ENCODE data around the gene NOC2L. TPM values are rescaled to one million over a fixed set of nuclear protein-coding genes. Genes with fewer than 3 reads are reported as not detected.

The NOC2L gene
- total RNA-seq, 2 donors from 2014 or later = 83.5 to 97.3 TPM

DNA sequence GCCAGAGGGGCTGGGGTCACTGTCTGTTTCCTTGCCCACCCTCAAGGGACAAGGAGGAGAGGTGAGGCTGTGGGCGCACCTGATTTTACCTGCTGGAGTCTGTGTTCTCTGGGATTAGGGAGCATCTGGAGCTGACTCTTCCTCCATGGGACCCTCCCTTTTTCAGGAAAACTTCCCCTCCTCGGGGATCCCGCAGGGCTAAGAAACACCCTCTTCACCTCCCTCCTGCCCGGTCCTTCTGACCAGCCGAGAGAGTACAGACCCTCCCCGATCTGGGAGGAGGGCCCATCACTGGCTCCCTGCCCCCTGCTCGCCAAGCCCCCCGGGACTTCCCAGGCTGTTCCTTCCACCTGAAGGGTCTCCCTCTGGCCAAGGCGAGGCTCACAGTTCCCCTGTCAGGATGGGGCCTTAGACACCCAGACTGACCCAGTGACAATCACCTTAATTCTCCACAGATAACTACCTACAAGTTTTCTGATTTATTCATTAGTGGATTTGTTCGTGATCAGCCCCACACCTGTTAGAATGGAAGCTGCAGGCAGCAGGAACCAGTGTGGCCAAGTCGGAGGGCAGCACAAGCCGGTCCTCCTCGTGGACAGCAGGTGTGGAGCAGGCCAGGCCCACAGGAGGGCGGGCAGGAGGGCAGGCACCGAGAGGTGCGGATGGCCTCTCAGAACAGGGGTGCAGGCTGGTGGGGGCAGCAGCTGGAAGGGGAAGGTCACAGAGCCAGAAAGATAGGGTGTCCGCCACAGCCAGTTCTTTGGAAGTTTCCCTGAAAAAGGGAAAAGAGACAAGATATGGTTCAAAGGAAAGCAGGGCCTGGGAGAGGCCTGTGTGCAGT is 51.2 kb downstream of the NOC2L start:
- no peaks in the 10 kb centered on the region for H3K9me3 ChIP-seq (ENCODE audit: control insufficient read depth, low read length)
- H3K4me1 ChIP-seq (ENCODE audit: control insufficient read depth, insufficient read depth, low read length) = peaks cover 3% of the 10 kb centered on the region
- TF ChIP-seq, protein P1, sequence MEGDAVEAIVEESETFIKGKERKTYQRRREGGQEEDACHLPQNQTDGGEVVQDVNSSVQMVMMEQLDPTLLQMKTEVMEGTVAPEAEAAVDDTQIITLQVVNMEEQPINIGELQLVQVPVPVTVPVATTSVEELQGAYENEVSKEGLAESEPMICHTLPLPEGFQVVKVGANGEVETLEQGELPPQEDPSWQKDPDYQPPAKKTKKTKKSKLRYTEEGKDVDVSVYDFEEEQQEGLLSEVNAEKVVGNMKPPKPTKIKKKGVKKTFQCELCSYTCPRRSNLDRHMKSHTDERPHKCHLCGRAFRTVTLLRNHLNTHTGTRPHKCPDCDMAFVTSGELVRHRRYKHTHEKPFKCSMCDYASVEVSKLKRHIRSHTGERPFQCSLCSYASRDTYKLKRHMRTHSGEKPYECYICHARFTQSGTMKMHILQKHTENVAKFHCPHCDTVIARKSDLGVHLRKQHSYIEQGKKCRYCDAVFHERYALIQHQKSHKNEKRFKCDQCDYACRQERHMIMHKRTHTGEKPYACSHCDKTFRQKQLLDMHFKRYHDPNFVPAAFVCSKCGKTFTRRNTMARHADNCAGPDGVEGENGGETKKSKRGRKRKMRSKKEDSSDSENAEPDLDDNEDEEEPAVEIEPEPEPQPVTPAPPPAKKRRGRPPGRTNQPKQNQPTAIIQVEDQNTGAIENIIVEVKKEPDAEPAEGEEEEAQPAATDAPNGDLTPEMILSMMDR (conservative IDR thresholded peaks at IDR 0.05) = no peak
- peaks cover 60% of the 10 kb centered on the region for H3K27me3 Mint-ChIP-seq (ENCODE audit: insufficient read depth)
- WGBS, 2 experiments (ENCODE audit: insufficient coverage in 1 of 2, insufficient read length in 1 of 2) = 89 to 98% methylated on average over 8 to 17 of the region's 17 CpGs
- peaks cover 12% of the 10 kb centered on the region for H3K4me1 Mint-ChIP-seq
- no peak overlapping the region for H3K9ac ChIP-seq (ENCODE audit: extremely low read depth, low read length, poor library complexity, severe bottlenecking)
- H3K36me3 Mint-ChIP-seq (ENCODE audit: low read depth) = peaks cover 5% of the 10 kb centered on the region
- peaks cover 2% of the 10 kb centered on the region for H3K9me3 Mint-ChIP-seq
- H3K27ac Mint-ChIP-seq = no peak overlapping the region
- H3K27me3 ChIP-seq (ENCODE audit: control insufficient read depth, insufficient read depth, low read length, poor library complexity, severe bottlenecking) = peaks cover 26% of the 10 kb centered on the region
- no peaks in the 10 kb centered on the region for H3K36me3 ChIP-seq (ENCODE audit: control insufficient read depth, insufficient read depth, low read length)
- H3K4me3 Mint-ChIP-seq = no peak overlapping the region
- no peak overlapping the region for H3K27ac ChIP-seq (ENCODE audit: low read depth, low read length)
- H3K4me3 ChIP-seq (ENCODE audit: low read length) = no peak overlapping the region
- DNase-seq = peak; percentile 32

DNA sequence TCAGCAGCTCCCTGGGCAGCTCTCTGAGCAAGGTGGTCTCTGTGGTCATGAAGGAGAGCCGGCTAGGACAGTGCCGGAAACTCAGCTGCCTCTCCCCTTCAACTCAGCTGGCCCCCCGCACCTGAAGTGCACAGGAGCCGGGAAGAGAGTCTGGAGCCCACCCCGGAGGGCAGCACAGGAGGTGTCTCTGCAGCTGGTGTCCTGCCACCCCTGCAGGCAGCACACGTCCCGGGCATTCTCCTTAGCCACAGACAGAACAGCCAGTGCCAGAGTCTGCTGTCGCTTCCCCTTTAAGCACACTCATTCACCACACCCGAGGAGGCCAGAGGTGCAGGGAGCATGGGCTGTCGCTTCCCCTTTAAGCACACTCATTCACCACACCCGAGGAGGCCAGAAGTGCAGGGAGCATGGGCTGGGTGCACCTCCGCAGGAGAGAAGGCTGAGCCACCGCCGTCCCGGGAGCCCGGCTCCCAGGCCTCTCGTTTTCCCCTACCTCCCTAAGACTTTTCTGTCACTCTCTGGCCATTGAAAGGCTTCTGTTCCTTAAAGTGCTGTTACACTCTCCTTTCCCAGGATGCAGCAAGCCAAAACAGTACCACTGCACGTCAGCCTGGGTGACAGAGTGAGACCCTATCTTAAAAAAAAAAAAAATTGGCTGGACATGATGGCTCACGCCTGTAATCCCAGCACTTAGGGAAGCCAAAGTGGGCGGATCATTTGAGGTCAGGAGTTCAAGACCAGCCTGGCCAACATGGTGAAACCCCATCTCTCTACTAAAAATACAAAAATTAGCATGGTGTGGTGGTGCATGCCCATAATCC is 52.2 kb downstream of the NOC2L start:
- H3K27ac ChIP-seq (ENCODE audit: low read depth, low read length) = no peak overlapping the region
- H3K4me3 ChIP-seq (ENCODE audit: low read length) = no peak overlapping the region
- H3K27me3 ChIP-seq (ENCODE audit: control insufficient read depth, insufficient read depth, low read length, poor library complexity, severe bottlenecking) = peaks cover 26% of the 10 kb centered on the region
- peak; percentile 65 for DNase-seq
- 62 to 76% methylated on average over 17 to 20 of the region's 20 CpGs for WGBS, 2 experiments (ENCODE audit: insufficient coverage in 1 of 2, insufficient read length in 1 of 2)
- Mint-ChIP-seq H3K9me3 (peaks cover 2% of the 10 kb centered on the region), H3K4me3 (peak overlapping the region; percentile 70), H3K27ac (no peak overlapping the region), H3K27me3 (ENCODE audit: insufficient read depth) (peaks cover 54% of the 10 kb centered on the region), H3K4me1 (peaks cover 6% of the 10 kb centered on the region), H3K36me3 (ENCODE audit: low read depth) (peaks cover 5% of the 10 kb centered on the region)
- no peak overlapping the region for H3K9ac ChIP-seq (ENCODE audit: extremely low read depth, low read length, poor library complexity, severe bottlenecking)
- no peaks in the 10 kb centered on the region for H3K9me3 ChIP-seq (ENCODE audit: control insufficient read depth, low read length)
- TF ChIP-seq, protein P1 (conservative IDR thresholded peaks at IDR 0.05) = no peak
- H3K36me3 ChIP-seq (ENCODE audit: control insufficient read depth, insufficient read depth, low read length) = no peaks in the 10 kb centered on the region
- no peaks in the 10 kb centered on the region for H3K4me1 ChIP-seq (ENCODE audit: control insufficient read depth, insufficient read depth, low read length)

DNA sequence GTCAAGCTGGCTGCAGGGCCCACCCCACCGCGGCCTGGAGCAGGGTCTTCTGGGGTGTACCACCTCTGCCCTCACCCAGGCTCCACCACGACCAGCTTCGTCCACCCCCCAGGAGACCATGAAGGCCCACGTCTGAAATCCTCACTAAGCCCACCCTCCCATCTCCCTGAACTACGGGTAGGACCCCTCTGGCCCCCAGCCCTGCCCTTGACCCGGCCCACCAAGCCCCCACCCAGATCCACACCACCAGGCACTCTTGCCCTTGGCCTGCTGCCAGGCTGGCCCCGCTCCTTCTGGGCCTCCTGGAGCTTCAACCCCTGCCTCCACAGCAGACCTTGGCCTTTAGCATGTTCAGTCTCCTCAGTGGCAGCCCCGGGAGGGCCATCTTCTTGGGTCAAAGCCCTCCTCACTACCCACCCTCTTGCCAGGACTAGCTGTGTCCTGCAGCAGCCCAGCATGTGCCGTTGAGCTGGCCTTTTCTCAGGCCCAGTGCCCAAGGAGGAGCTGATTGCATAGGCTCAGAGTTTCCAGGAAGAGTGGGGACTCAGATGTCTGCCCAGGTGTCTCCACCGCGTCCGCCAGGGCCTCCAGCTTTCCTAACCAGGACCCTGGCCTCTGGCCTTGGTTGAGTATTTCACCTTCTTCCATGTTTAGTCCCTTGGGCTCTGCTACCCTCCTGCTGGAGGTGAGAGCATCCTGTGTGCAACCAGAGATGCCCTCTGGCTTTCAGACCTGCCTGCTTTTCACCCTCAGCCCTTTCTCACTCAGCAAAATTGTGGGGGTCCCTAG is 53.1 kb downstream of the NOC2L start:
- H3K9ac ChIP-seq (ENCODE audit: extremely low read depth, low read length, poor library complexity, severe bottlenecking) = no peak overlapping the region
- TF ChIP-seq, protein P1 (conservative IDR thresholded peaks at IDR 0.05) = no peak
- H3K36me3 ChIP-seq (ENCODE audit: control insufficient read depth, insufficient read depth, low read length) = no peaks in the 10 kb centered on the region
- Mint-ChIP-seq H3K27me3 (ENCODE audit: insufficient read depth) (peaks cover 55% of the 10 kb centered on the region), H3K4me3 (peak overlapping the region; percentile 70), H3K36me3 (ENCODE audit: low read depth) (peaks cover 5% of the 10 kb centered on the region), H3K9me3 (peaks cover 2% of the 10 kb centered on the region), H3K4me1 (peaks cover 4% of the 10 kb centered on the region), H3K27ac (no peak overlapping the region)
- no peaks in the 10 kb centered on the region for H3K4me1 ChIP-seq (ENCODE audit: control insufficient read depth, insufficient read depth, low read length)
- 83 to 91% methylated on average over 8 to 13 of the region's 13 CpGs for WGBS, 2 experiments (ENCODE audit: insufficient coverage in 1 of 2, insufficient read length in 1 of 2)
- DNase-seq = peak; percentile 47
- H3K9me3 ChIP-seq (ENCODE audit: control insufficient read depth, low read length) = no peaks in the 10 kb centered on the region
- H3K27ac ChIP-seq (ENCODE audit: low read depth, low read length) = no peak overlapping the region
- H3K27me3 ChIP-seq (ENCODE audit: control insufficient read depth, insufficient read depth, low read length, poor library complexity, severe bottlenecking) = peaks cover 26% of the 10 kb centered on the region
- H3K4me3 ChIP-seq (ENCODE audit: low read length) = no peak overlapping the region
